Activated CD8-positive, alpha-beta memory T cell treated with anti-CD3 and anti-CD28 coated beads for 1 hour (primary cell): ENCODE results near the gene ANO10.
"Not testable (repeated sequence)": the region's sequence is repeated elsewhere in the genome, so short reads cannot be mapped to it uniquely, and the experiment has no call there.

ENCODE experiments used
- DNase-seq, 2 donors: peaks; one replicate each; pipeline ENCODE4 v3.0.0-alpha.2; 2020; ENCODE audit warnings: low read depth in 1 of 2; ENCODE audit errors: extremely low read depth in 1 of 2

The ANO10 gene

GRCh38 chr3:43582866-43583265 is 38.9 kb downstream of the ANO10 start:
- no peak for DNase-seq

DNA sequence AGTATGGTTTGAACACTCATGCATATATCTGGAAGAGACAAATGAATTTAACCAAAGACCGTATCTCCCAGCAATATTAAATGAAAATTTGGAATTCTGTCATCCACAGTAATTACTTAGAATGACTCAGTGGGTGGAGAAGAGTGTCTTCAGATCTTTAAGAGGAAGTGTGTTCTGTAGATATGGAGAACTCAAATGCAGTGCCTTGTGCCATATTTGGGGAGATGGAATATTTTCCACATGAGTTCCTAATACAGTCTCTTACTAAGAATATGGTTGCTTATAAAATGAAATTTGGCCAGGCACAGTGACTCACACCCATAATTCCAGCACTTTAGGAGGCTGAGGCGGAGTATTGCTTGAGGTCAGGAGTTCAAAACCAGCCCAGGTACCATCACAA is 40.5 kb downstream of the ANO10 start:
- no peak for DNase-seq

- DNase-seq, result no peak
Observed at GRCh38 chr3:43580181-43580580, 41.6 kb downstream of the ANO10 start.

DNA sequence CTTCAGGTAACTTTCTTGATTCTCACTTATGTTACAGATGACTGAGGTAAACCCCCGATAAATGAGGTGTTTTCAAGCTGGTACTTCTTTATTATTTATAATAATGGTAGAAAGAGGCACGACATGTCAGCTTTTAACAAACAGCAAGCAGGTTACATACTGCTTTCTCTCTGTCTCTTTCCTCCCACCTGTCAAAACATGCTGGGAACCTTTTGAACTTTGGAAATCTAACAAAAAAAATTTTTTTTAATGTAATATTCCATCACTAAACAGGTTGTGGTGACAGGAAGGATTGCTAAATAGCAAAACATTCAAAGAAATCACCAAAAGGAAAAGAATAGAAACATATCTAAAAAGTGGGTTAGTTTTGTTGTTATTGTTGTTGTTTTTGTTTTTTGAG is 48.2 kb downstream of the ANO10 start:
- DNase-seq, result no peak

GRCh38 chr3:43565661-43566341 is 56.0 kb downstream of the ANO10 start:
- not testable (repeated sequence) for DNase-seq

DNA sequence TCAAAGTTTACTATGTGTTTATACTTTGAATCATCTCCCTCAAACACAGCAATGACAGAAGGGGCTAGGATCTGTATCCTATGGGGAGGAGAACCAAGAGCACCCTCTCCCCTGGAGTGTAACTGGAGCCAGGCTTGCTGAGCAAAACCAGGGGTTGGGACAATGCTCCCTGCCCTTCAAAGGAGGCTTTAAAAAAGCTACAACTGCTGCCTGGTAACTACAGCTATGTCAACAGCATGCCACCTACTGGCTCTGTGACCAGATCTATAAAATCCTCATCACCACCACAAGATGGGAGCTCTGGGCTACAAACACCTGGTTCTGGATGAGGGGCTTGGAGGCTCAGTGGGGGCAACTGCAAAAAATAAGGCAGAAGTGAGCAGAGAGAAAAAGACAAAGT is 61.9 kb downstream of the ANO10 start:
- DNase-seq, result no peak

DNA sequence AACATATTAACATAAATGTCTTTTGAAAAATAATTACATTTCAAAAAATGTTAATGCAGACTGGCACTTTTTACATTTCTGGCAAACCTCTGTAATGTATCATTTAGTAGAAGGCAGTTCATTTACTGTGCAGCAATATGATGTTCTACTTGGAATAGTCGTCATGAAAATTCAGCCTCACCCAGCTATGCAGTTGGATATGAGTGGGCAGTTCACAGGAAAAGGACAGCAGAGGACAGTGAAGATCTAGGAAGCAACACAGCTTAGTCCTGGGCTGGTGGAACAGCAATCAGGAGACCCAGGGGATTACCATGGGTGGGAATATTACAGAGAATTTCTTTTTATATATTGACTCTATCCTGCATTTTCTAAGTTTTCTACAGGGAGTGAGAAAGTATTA is 63.6 kb downstream of the ANO10 start:
- no peak for DNase-seq

DNA sequence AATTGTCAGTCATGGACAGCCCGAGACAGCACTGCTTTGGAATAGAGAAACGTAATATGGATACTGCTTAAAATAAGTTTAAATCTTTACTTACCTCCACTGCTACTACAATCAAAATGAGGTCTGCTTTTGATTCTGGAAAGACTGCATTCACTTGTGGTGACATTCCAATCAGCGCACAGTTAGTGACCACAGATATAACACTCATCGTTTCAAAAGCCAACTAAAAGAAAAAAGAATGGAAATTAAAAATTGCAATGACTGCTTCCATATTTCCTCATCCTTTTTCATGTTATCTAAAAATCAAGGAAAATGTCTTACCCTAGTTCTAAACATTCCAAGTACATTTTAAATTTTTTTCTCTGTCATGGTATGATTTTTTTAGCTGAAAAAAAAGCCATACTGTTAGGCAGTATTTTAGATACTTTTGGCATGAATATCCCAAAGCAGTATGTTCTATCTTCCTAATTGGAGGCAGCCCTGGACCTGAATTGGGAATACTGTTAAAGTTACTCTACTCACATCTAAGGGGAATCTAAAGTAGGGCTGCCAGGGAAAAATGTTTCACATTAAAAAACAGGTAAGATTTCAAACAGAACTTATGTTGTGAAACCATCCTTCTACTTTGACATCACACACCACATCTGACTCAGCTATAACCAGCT is 72.1 kb downstream of the ANO10 start:
- no peak for DNase-seq

DNA sequence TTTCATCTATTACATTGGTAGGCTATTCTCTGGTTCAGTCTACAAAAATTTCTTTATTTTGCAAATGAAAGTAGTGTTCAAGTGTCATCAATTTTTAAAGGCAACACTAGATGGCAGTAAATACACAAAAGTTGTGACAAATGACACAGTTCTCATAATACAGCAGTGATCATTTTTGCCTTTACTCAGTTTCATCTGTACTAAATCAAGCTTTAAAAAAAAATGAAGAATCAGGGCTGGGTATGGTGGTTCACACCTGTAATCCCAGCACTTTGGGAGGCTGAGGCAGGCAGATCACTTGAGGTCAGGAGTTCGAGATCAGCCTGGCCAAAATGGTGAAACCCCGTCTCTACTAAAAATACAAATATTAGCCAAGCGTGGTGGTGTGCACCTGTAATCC is 77.5 kb downstream of the ANO10 start:
- not testable (repeated sequence) for DNase-seq

DNA sequence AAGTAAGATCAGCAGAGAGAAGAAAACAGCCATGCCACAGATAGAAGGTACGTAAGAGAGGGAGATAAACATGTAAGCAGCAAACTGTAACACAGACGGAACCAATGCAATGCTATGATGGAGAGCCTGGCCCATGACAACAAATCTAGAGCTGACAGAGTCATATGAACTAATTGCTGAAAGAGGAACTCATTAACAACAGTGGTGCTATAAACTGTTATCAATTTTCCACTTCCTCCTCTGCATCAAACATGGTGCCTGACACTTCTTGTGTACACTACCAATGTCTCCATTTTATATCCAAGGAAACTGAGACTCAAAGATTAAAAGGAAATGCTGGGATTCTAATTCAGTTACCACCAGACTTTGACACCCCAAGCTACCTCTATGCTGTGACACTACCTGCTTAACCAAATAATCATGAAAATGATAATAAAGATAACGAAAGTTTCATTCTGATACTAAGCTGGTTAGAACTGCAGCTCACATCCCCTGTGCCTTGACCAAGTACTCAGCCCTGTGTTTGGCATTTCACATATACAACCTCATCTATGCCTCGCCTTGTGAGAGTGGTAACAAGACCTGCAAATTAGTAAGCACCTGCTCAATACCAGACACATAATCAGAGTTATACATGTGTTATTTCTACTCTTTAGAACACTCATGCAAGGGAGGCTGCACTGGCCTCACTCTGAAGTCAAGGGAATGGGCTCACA is 79.3 kb downstream of the ANO10 start:
- no peak for DNase-seq

GRCh38 chr3:43540624-43541023 is 81.2 kb downstream of the ANO10 start:
- DNase-seq, result no peak

DNA sequence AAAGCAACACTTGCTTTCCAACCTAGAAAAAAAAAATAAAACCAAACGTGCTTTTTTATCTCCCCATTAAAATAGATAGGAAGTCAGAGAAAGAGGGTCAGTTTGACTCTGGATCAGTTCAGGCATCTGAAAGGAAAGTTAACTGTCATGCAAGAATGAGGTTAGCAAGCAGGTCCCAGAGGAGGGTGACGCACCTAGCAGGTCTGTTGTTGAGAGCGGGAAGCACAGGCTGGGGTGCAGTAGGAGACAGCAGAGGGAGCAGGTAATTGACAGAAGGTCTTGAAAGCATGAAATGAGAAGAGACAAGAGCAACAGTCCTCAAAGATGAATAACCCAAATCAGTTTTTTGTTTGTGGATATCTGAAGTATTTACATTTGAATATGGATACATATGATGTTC is 82.5 kb downstream of the ANO10 start:
- DNase-seq, result no peak

DNA sequence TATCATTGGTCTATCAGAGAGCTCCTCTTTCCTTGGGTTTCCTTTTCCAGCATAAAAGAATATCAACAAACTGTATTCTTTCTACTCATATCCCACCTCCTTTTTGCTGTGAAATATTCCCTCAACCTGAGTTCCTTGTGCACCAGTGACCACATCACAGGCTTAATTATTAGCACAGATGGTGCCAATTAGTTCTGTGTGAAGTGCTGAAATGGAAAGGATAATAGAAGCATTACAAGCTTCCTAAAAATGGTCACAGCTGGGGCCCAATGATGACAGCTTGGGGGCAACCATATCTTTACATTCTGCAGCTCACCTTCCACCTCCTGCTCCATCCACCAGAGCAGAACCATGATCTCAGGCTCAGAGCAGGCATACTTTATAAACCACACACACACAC is 84.6 kb downstream of the ANO10 start:
- no peak for DNase-seq

DNA sequence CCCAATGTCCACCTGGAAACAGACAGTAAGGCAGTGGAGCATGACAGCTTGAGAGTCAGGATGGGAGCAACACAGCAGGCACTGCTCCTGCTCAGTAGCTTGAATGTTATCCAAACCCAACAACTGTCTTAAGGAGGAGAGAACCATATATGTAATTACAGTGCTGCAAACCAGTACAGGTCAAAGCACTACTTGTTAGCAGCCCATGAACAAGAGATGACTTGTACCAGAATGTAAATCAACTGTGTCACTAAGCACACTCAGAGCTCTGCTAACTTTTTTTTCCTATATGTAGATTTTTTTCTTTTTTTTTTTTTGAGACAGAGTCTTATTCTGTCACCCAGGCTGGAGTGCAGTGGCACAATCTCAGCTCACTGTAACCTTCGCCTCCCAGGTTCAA is 87.1 kb downstream of the ANO10 start:
- DNase-seq, result no peak

GRCh38 chr3:43533009-43533408 is 88.8 kb downstream of the ANO10 start:
- DNase-seq, result no peak

DNA sequence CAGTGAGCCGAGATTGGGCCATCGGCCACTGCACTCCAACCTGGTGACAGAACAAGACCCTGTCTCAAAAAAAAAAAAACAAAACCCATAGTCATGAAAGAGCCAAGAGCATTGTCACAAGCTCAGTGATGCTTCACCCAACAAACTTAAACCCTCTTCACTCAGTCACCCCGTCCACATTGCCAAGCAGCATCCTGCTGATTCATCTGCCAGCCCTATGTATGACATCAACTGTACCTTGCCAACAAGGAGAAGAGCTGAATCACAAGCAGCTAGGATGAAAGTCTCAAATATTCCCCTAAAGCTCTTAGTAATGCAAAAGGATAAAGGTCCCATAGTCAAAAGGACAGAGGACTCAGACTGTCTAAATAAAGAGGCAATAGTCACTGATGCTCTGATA is 90.0 kb downstream of the ANO10 start:
- DNase-seq, result no peak

GRCh38 chr3:43528498-43529099 is 93.2 kb downstream of the ANO10 start:
- no peak for DNase-seq

- no peak for DNase-seq
Observed at GRCh38 chr3:43526956-43527355, 94.9 kb downstream of the ANO10 start.

GRCh38 chr3:43525941-43526607 is 95.7 kb downstream of the ANO10 start:
- DNase-seq, result no peak

- no peak for DNase-seq
Observed at GRCh38 chr3:43525386-43525785, 96.4 kb downstream of the ANO10 start.

DNA sequence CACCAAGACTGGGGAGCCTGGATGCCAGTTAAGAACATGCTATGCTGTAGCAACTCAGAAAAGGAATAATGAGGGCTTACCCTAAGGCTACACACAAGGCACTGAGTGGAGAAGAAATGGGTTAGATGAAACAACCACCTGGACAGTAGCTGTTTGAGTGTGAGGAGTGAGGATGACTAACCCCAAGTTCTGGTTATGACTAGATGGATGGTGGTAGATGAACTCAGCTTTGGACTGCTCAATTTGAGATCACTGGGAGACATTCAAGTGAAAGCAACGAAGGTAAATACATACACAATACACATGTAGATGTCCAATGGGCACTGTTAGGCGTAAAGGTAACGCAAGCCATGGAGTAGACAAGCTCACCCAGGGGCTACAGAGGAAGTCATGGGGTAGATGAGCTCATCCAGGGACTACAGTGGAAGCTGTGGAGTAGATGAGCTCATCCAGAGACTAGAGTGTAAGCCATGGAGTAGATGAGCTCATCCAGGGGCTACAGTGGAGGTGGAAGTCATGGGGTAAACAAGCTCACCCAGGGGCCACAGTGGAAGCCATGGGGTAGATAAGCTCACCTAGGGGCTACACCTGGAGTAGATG is 98.3 kb downstream of the ANO10 start:
- no peak for DNase-seq
